ENCODE data around the gene TUBG2. TPM values are rescaled to one million over a fixed set of nuclear protein-coding genes. Genes with fewer than 3 reads are reported as not detected.

Gene TUBG2
- total RNA-seq, 1 donor from 2014 or later, result 16.8 TPM

DNA sequence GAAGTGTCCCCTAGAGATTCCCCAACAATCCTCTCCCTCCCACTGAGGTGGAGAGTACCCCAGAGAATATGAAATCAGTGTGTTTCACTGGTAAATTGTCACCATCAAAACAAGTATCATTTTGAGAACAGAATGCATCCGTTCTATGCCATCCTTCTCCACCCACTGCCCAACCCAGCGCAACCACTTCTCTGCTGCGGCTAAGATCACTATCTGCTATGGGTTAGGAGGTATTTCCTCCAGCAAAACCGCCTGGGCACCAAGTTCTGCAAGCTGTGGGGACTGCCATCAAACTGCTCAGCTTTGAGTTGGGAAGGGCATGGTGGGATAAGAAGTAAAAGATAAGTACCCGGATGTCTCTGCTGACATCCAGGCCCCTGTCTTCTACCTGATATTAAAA, 47.6 kb downstream of the TUBG2 start:
- Histone ChIP-seq H3K9me3 (no peaks in the 10 kb centered on the region), H3K36me3 (peaks cover 100% of the 10 kb centered on the region), H3K27me3 (ENCODE audit: low read depth) (no peaks in the 10 kb centered on the region), H3K4me1 (no peaks in the 10 kb centered on the region), H3K27ac (no peak overlapping the region), H3K4me3 (no peak overlapping the region)
- ATAC-seq (no peak), DNase-seq (no peak)
- intact Hi-C loops (cut with DNase I), result no loop called here
- TF ChIP-seq, protein P1, sequence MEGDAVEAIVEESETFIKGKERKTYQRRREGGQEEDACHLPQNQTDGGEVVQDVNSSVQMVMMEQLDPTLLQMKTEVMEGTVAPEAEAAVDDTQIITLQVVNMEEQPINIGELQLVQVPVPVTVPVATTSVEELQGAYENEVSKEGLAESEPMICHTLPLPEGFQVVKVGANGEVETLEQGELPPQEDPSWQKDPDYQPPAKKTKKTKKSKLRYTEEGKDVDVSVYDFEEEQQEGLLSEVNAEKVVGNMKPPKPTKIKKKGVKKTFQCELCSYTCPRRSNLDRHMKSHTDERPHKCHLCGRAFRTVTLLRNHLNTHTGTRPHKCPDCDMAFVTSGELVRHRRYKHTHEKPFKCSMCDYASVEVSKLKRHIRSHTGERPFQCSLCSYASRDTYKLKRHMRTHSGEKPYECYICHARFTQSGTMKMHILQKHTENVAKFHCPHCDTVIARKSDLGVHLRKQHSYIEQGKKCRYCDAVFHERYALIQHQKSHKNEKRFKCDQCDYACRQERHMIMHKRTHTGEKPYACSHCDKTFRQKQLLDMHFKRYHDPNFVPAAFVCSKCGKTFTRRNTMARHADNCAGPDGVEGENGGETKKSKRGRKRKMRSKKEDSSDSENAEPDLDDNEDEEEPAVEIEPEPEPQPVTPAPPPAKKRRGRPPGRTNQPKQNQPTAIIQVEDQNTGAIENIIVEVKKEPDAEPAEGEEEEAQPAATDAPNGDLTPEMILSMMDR (IDR thresholded peaks at IDR 0.05), result no peak

DNA sequence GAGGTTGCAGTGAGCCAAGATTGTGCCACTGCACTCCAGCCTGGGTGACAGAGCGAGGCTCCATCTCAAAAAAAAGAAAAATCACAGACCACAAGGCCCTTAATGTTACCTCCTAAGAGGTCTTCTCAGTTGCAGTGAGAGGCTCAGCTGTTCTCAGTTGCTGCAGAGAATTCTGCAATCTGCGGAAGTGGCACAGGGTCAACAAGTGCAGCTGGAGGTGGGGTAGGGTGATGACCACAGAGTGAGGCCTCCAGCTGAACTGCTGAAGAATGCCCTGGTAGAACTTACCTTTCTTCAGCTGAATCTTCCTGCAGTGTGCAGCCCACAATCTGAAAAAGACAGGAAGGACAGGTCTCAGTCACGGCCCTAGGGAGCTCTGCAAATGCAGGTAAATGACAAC, 49.5 kb downstream of the TUBG2 start:
- DNase-seq, result no peak
- TF ChIP-seq, protein P1 (IDR thresholded peaks at IDR 0.05), result no peak
- intact Hi-C loops (cut with DNase I), result no loop called here

DNA sequence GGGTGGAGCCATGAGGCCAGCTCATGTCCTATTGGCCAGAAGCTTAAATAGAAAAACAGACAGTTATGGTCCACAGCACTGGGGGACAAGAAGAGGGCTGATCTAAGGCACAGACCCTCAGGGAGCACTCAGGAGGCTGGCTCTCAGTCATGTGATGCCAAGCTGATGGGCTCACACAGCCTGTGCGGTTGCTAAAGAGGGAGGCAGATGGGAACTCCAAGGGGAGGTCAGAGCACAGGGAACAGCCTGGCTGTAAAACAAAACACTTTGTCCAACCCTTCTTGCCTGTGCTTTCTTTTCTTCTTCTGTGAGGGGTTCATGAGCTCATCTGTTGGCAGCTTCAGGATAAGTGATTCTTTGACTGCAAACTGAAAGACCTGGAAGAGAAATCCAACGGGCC, 50.5 kb downstream of the TUBG2 start:
- no peak for DNase-seq
- no peak for ATAC-seq
- TF ChIP-seq, protein P1 (IDR thresholded peaks at IDR 0.05), result no peak
- Histone ChIP-seq H3K4me1 (no peaks in the 10 kb centered on the region), H3K27me3 (ENCODE audit: low read depth) (no peaks in the 10 kb centered on the region), H3K36me3 (peaks cover 100% of the 10 kb centered on the region), H3K27ac (no peak overlapping the region), H3K4me3 (no peak overlapping the region), H3K9me3 (no peaks in the 10 kb centered on the region)
- intact Hi-C loops (cut with DNase I), result no loop called here

More for the DNA sequence above, 49.5 kb downstream of the TUBG2 start:
- Histone ChIP-seq H3K4me3 (no peak overlapping the region), H3K4me1 (no peaks in the 10 kb centered on the region), H3K27me3 (ENCODE audit: low read depth) (no peaks in the 10 kb centered on the region), H3K36me3 (peaks cover 100% of the 10 kb centered on the region), H3K9me3 (no peaks in the 10 kb centered on the region), H3K27ac (no peak overlapping the region)
- ATAC-seq, result no peak

Small RNAs within 50 kb of the gene (microRNA-seq; reads per million reads assigned to microRNA genes)
- gene MIR6780A (ENCODE audit: borderline number of aligned reads), result not detected

Other genes with a start within 250 kb of the TUBG2 start
- 269 TPM for gene CAVIN1, start 236.0 kb upstream of the TUBG2 start, total RNA-seq
- 107 TPM for gene ATP6V0A1, start 200.4 kb upstream of the TUBG2 start, total RNA-seq
- gene NAGLU, start 123.0 kb upstream of the TUBG2 start, total RNA-seq, result 39.1 TPM
- 2.2 TPM for gene HSD17B1, start 106.4 kb upstream of the TUBG2 start, total RNA-seq
- 65.8 TPM for gene COASY, start 97.1 kb upstream of the TUBG2 start, total RNA-seq
- 70.5 TPM for gene MLX, start 92.2 kb upstream of the TUBG2 start, total RNA-seq
- gene PSMC3IP, start 81.6 kb upstream of the TUBG2 start, total RNA-seq, result 4.8 TPM
- gene RETREG3, start 49.9 kb upstream of the TUBG2 start, total RNA-seq, result 70.7 TPM
- 30.3 TPM for gene TUBG1, start 49.6 kb upstream of the TUBG2 start, total RNA-seq
- 18.3 TPM for gene PLEKHH3, start 17.7 kb downstream of the TUBG2 start, total RNA-seq
- gene CCR10, start 22.6 kb downstream of the TUBG2 start, total RNA-seq, result 1.4 TPM
- gene CNTNAP1, start 23.2 kb downstream of the TUBG2 start, total RNA-seq, result 9.0 TPM
- gene EZH1, start 85.8 kb downstream of the TUBG2 start, total RNA-seq, result 56.2 TPM
- gene RAMP2, start 101.9 kb downstream of the TUBG2 start, total RNA-seq, result 127 TPM
- 42.1 TPM for gene VPS25, start 114.2 kb downstream of the TUBG2 start, total RNA-seq
- gene WNK4, start 121.3 kb downstream of the TUBG2 start, total RNA-seq, result 0.47 TPM
- 54.5 TPM for gene COA3, start 139.4 kb downstream of the TUBG2 start, total RNA-seq
- gene CNTD1, start 139.6 kb downstream of the TUBG2 start, total RNA-seq, result 1.6 TPM
- 65.3 TPM for gene BECN1, start 165.0 kb downstream of the TUBG2 start, total RNA-seq
- 81.6 TPM for gene PSME3, start 174.1 kb downstream of the TUBG2 start, total RNA-seq
- 2.1 TPM for gene AOC2, start 185.3 kb downstream of the TUBG2 start, total RNA-seq
- gene AOC3, start 191.9 kb downstream of the TUBG2 start, total RNA-seq, result 160 TPM
- not detected for gene G6PC1, start 241.5 kb downstream of the TUBG2 start, total RNA-seq